HG03196 (cell line): ENCODE measurements around the gene RASSF1.
"Not testable (repeated sequence)": the region's sequence is repeated elsewhere in the genome, so short reads cannot be mapped to it uniquely, and the experiment has no call there.

ENCODE experiments used
- ATAC-seq: cut with Tn5 transposase; IDR thresholded peaks from one replicate; pipeline ENCODE4 v1.9.1; 2021; ENCODE audit not compliant: unreplicated experiment

Gene RASSF1

DNA sequence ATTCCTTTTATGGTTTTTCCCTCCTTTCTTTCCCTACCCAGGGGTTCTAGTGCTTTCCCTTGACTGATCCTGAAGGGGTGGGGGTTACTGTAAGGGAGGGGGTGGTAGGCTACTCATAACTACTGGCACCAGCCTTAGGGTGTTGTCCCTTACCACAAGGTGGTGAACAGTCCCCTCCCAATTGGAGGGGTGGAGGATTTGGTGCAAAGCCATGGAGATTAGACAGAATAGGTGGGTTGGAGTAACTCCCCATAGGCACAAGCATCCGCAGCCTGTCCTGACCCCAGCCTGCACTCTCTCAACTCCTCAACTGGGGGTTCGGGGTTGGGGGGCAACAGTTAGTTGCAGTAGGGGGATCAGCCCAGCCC, 15.5 kb downstream of the RASSF1 start:
- ATAC-seq: no peak

- no peak for ATAC-seq
Measured at GRCh38 chr3:50324351-50325112, 16.1 kb downstream of the RASSF1 start.

- no peak for ATAC-seq
Measured at GRCh38 chr3:50323614-50324199, 16.9 kb downstream of the RASSF1 start.

DNA sequence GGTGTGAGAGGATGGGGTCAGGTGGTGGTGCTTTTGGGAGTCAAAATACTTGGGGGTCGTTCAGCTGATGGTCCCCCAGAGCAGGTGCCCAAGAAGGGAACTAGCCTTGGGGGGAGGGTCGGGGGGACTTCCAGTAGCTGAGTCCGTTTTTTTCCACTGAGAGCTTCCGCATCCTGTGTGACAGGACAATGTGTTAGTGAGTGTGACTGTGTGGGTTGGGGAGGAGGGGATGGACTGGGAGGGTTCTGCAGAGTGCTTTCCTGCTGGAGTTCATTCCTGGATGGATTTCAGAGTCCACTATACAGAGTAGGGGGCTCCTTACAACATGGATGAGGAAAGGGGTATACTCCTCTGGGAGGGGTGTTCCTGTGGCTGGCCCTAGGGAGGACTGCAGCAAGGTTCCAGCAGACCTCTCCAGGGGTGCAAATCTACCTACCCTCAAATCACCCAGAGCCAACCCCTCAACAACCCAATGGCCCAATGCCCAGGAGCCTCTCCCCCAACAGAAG, 17.5 kb downstream of the RASSF1 start:
- no peak for ATAC-seq

DNA sequence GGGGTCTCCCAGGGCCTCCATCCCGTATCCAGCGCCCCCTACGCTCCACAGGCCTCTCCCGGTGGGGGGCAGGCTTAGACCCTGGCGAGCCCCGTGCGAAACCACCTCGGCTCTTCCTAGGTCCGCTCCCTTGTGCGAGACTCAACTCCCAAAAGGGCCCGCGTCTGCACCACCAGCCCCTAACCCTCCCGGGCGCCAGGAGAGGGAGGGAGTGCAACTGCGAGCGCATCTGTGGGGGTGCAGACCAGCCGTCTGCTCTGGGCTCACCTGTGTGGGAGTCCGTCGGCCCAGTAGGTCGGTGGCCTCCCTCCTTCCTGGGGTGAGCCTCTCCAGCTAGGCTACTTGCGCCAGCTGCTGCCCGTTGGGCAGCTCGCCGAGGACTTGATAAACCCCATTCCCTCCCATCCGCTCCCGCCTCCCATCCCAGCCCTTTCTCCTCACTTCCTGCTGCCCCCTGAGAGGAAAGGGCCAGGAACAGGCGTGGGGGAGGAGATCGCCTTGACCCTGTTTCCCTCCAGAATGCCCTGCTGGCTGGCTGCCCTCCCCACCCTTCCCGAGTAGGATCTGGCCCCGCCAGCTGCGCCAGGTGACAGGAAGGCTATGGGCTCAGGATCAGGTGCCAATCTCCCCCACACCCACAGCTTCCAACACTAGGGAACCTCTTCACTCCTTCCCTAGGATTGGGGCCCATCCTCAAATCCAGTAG, 18.1 kb downstream of the RASSF1 start, which contains the start of gene HYAL2:
HYAL2 (minus strand) TSS at position 360 of the 706 bp plus-strand sequence. CDS start 2,256 bp downstream, outside the sequence.
- ATAC-seq: no peak

- no peak for ATAC-seq
Measured at GRCh38 chr3:50322115-50322385, 18.6 kb downstream of the RASSF1 start.

- peak; percentile 72 for ATAC-seq
Measured at GRCh38 chr3:50321336-50322114, 19.1 kb downstream of the RASSF1 start.

DNA sequence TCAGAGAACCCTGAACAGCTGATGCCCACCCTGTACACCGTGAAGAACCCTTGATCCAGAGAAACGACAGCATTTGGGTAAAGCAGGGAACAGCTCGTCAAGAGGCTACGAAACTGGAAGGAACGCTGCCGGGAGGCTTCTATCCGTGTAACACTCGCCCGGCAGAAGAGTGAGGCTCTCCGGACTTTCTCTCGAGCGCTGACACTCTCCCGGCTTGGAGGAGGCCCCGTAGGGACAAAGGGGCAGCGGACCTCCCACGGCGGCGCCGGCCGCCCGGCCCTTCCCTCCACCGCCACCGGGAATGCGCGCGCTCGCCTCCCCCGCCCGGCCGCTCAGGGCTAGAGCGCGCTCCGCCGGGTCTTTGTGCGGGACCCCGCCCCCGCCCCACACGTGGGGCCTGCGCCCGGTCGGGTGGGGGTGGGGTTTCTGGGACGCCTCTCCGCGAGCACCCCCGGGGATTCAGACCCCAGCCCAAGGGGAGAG, 19.7 kb downstream of the RASSF1 start:
- ATAC-seq: peak; percentile 40

- ATAC-seq: no peak
Measured at GRCh38 chr3:50319894-50320625, 20.6 kb downstream of the RASSF1 start.

DNA sequence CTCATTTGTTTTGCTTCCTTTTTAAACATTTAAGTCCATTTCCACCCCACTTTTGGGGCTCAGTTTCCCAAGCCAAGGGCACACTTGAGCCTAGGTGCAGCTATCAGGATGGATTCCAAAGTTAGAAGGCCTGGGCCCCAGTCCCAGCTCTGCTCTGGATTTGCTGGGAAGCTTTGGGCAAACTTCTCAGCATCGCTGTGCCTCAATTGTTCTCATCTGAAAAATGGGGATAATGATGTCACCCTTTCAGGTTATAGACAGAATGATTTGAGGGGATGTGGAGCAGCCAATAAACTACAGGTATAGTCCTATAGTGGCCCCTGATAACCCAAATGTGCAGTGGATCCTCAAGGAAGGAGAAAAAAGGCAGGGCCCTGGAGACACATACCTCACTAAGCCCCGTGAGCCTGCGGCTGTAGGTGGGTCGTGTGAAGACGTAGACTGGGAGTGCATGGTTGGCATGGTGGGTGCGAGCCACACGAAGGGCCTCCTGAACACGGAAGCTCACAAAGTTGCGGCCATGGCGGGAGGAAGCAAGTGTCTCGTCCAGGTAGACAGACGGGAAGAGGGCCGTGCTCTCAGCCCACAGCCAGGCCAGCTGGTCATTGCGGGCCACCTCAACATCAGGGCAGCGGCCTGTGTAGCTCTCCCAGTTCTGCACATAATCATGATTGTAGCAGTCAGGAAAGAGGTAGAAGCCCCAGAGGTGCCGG, 21.3 kb downstream of the RASSF1 start:
- no peak for ATAC-seq

GRCh38 chr3:50318615-50319014, 22.0 kb downstream of the RASSF1 start:
- ATAC-seq: no peak

GRCh38 chr3:50318163-50318562, 22.5 kb downstream of the RASSF1 start:
- ATAC-seq: no peak

DNA sequence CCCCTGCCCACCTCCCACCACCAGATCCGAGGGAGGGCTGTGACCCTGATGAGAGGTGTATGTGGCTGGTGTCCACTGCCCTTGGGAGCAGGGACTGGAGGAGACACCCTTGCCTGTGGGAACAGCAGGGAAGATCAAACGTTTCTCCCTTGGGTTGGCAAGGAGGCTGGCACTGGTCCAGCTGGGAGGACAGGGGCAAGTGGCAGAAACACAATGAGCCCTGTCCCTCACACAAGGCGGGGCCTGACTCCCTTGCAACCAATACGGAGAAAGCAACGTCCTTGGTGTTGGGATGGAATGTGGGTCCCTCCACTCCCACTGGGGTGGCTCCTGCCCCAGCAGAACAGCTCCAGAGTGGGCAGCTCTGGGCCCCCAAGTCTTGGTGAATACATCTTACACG, 23.3 kb downstream of the RASSF1 start:
- no peak for ATAC-seq

DNA sequence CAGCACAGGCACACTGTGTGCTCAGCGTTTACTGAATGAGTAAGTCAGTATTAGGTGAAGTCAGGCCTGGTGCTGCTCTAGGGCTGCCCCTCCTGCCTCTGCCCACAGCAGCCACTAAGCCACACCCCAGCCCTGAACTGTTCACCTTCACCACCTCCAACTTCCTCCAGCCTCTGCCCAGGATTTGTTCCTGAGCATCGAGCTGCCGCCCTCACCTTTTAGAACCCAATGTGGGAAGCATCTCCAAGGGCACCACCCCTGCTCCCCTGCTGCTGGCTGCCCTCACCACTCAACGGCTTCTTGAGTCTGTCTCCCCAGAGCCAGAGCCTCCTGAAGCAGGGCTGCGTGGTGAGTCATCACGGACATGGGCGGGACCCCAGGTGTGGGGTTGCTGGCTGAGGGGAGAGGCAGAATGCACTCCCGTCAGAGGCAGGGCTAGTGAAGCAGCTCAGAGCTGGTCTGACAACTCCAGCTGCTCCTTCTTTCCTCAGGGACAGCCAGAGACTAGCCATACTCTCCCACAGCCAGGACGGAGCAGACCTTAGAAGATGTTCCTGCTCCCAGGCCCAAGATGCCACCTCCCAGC, 23.9 kb downstream of the RASSF1 start:
- no peak for ATAC-seq

DNA sequence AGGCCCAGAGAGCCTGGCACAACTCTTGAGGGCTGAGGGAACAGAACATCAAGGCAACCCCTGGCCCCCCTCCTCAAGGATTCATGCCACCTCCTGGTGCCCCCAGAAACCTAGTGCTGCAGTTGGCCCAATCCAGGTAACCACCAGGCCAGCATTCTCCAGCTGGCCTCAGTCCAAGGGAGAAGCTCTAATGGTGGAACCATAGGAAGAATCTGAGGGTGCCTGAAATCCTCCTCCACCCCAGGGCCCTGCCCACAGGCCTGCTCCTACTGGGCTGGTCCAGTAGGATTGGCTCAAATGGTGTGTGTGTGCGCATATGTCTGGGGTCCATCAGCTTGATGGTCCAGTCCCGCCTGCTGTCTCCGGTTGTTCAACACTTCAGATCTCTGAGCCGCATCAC, 25.8 kb downstream of the RASSF1 start:
- ATAC-seq: no peak

DNA sequence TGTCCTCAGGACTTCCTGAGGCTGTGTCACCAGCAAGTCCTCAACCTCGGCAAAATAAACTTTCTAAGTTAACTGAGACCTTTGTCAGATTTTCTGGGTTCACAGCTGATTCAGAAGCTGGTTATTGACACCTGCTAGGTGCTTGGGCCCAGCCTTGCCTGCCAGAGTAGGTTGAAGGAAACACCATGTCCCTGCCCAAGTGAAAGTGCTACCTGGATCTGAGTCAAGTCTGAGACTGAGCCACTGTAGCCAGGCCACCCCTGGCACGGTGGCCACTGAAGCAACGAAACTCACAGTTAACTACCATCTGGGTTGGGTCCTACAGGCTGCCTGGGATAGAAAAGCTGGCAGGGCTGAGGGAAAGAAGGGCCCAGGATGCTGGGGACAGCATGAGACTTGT, 26.3 kb downstream of the RASSF1 start:
- no peak for ATAC-seq

DNA sequence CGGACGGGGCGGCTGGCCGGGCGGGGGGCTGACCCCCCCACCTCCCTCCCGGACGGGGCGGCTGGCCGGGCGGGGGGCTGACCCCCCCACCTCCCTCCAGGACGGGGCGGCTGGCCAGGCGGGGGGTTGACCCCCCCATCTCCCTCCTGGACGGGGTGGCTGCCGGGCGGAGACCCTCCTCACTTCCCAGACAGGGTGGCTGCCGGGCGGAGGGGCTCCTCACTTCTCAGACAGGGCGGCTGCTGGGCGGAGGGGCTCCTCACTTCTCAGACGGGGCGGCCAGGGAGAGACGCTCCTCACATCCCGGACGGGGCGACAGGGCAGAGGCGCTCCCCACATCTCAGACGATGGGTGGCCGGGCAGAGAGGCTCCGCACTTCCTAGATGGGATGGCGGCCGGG, 28.6 kb downstream of the RASSF1 start:
- ATAC-seq: not testable (repeated sequence)

DNA sequence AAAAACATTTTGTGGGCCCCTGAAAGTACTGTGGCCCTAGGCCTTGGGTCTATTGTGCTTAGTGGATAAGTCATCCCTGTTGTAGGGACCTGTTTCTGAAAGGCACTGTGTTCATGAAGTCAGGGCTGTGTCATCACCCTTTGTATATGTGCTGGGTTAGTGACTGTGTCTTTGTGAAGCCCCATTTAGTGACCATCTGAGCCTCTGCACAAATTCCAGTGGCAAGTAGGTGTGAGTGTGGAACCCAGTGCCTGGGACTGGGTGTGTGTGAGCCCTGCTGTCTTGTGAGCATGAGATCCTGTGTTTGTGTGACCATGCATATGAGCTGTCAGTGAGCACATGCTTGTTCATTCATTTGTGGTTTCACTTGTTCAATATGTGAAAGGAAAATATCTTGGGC, 36.0 kb downstream of the RASSF1 start:
- no peak for ATAC-seq

GRCh38 chr3:50303013-50303815, 37.4 kb downstream of the RASSF1 start, which contains the start of gene HYAL1:
Gene HYAL1 (minus strand): TSS chr3:50303574. CDS start chr3:50302956, 618 bp downstream.
- ATAC-seq: no peak
